ENCODE results near the gene GPC5.
A peak's percentile ranks its signal among the peaks of the same experiment; 100 is the strongest.

DNA sequence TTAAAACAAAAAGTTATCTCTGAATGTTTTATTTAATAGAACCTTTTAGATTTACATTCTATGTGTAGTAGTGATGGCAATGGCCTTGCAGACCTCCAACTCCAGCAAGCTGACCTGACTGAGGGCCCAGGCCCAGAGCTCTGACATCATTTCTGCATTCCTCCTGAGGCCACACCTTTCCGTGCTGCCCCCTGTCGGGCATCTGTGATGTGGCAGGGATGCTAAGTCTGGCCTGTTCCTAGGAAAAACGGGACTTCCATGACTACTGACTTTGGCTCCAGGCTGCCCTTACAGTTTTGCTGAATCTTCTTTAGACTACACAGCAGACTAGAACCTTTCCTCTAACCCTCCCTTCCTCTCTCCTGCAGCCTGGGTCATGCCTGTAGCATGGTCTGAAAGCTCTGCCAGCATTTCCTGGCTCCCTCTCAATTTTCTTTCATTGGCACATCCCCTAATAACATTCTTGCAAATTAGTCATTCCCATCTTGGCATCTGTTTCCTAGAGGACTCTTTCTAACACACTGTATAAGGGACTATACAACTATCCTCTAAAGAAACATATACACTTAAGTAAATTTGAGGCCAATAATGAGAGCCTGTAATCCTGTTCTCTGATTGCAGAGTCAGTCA, 249.1 kb downstream of the GPC5 start:
- TF ChIP-seq, protein P1, sequence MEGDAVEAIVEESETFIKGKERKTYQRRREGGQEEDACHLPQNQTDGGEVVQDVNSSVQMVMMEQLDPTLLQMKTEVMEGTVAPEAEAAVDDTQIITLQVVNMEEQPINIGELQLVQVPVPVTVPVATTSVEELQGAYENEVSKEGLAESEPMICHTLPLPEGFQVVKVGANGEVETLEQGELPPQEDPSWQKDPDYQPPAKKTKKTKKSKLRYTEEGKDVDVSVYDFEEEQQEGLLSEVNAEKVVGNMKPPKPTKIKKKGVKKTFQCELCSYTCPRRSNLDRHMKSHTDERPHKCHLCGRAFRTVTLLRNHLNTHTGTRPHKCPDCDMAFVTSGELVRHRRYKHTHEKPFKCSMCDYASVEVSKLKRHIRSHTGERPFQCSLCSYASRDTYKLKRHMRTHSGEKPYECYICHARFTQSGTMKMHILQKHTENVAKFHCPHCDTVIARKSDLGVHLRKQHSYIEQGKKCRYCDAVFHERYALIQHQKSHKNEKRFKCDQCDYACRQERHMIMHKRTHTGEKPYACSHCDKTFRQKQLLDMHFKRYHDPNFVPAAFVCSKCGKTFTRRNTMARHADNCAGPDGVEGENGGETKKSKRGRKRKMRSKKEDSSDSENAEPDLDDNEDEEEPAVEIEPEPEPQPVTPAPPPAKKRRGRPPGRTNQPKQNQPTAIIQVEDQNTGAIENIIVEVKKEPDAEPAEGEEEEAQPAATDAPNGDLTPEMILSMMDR (IDR thresholded peaks at IDR 0.05; ENCODE audit: extremely low read depth in 1 of 2, insufficient read depth in 1 of 2, low read depth in 1 of 2, low read length in 2 of 2): peak; percentile 17 to 21
- no peak for TF ChIP-seq EZH2 (IDR thresholded peaks at IDR 0.05; ENCODE audit: borderline replicate concordance, low read depth, low read length, severe bottlenecking)

Data from endothelial cell of umbilical vein (primary cell).